Measurements from ENCODE around the gene HIPK2.

HIPK2 gene

GRCh38 chr7:139782932-139783331 is 5.1 kb upstream of the HIPK2 start:
- DNase-seq, result no peak

- no peak for DNase-seq
Observed at GRCh38 chr7:139777133-139777891, 486 bp downstream of the HIPK2 start.

- peak; percentile 43 for DNase-seq
Observed at GRCh38 chr7:139776486-139777132, 1.2 kb downstream of the HIPK2 start.

GRCh38 chr7:139775829-139776266 is 1.9 kb downstream of the HIPK2 start:
- peak; percentile 29 for DNase-seq

GRCh38 chr7:139774376-139774775 is 3.4 kb downstream of the HIPK2 start:
- DNase-seq, result no peak

GRCh38 chr7:139773371-139773770 is 4.4 kb downstream of the HIPK2 start:
- no peak for DNase-seq

GRCh38 chr7:139772873-139773272 is 4.9 kb downstream of the HIPK2 start:
- no peak for DNase-seq

- DNase-seq, result no peak
Observed at GRCh38 chr7:139772115-139772514, 5.7 kb downstream of the HIPK2 start.

GRCh38 chr7:139771001-139771956 is 6.5 kb downstream of the HIPK2 start:
- no peak for DNase-seq

GRCh38 chr7:139769761-139770160 is 8.0 kb downstream of the HIPK2 start:
- DNase-seq, result no peak

- DNase-seq, result no peak
Observed at GRCh38 chr7:139769066-139769465, 8.7 kb downstream of the HIPK2 start.

GRCh38 chr7:139768249-139768824 is 9.5 kb downstream of the HIPK2 start:
- DNase-seq, result no peak

- DNase-seq, result no peak
Observed at GRCh38 chr7:139767561-139767982, 10.2 kb downstream of the HIPK2 start.

- no peak for DNase-seq
Observed at GRCh38 chr7:139765143-139765542, 12.7 kb downstream of the HIPK2 start.

- no peak for DNase-seq
Observed at GRCh38 chr7:139763330-139763729, 14.5 kb downstream of the HIPK2 start.

GRCh38 chr7:139762886-139763285 is 14.9 kb downstream of the HIPK2 start:
- DNase-seq, result no peak

- DNase-seq, result no peak
Observed at GRCh38 chr7:139758388-139758787, 19.4 kb downstream of the HIPK2 start.

- no peak for DNase-seq
Observed at GRCh38 chr7:139757968-139758367, 19.8 kb downstream of the HIPK2 start.

GRCh38 chr7:139753693-139754111 is 24.1 kb downstream of the HIPK2 start:
- DNase-seq, result no peak

GRCh38 chr7:139753081-139753692 is 24.6 kb downstream of the HIPK2 start:
- DNase-seq, result no peak

- no peak for DNase-seq
Observed at GRCh38 chr7:139752604-139753003, 25.2 kb downstream of the HIPK2 start.

GRCh38 chr7:139752148-139752547 is 25.6 kb downstream of the HIPK2 start:
- DNase-seq, result no peak
